H1 (cell line): Measurements from ENCODE around the gene SENP6. TPM values are rescaled to one million over a fixed set of nuclear protein-coding genes. Genes with fewer than 3 reads are reported as not detected.

Experiments
- CTCF ChIA-PET: fragments of 300-600 bp; sonication (Branson Sonifier 250); formaldehyde crosslinking; loops from one replicate; lab custom pipeline; 2021; ENCODE audit not compliant: partially characterized antibody; lab: Charles Lee
- POLR2A ChIA-PET: fragments of 300-600 bp; sonication (Branson Sonifier 250); formaldehyde crosslinking; loops from one replicate; lab custom pipeline; 2021; ENCODE audit warnings: inconsistent platforms; ENCODE audit not compliant: partially characterized antibody; lab: Charles Lee
- DNase-seq, 2 experiments: peaks; one replicate each; pipeline versions ENCODE4 v3.0.0 to v3.0.0-alpha.2; 2010 to 2022; ENCODE audit warnings: low spot score in 2 of 2, low read depth in 1 of 2, mixed read lengths in 1 of 2
- FAIRE-seq: peaks from 2 replicates; lab custom pipeline; 2011; peaks lifted over from hg19 to GRCh38; lab: Jason Lieb, UNC
- H2AFZ ChIP-seq: 2 replicates; pipeline ENCODE4 v1.8.1; 2012; ENCODE audit warnings: low read length, inconsistent platforms
- H2AK5ac ChIP-seq: 2 replicates; pipeline ENCODE4 v1.6.1; 2013; ENCODE audit warnings: low read depth, low read length
- H2BK120ac ChIP-seq: replicated peaks from 2 replicates; pipeline ENCODE3; 2013; ENCODE audit warnings: low read depth, low read length, inconsistent platforms
- H2BK12ac ChIP-seq: 2 replicates; pipeline ENCODE4 v1.6.1; 2013; ENCODE audit warnings: low read depth, low read length
- H2BK15ac ChIP-seq: 2 replicates; pipeline ENCODE4 v1.6.1; 2013; ENCODE audit warnings: low read length
- H2BK20ac ChIP-seq: 2 replicates; pipeline ENCODE4 v1.6.1; 2013; ENCODE audit warnings: low read length
- H2BK5ac ChIP-seq: 2 replicates; pipeline ENCODE4 v1.6.1; 2013; ENCODE audit warnings: low read depth, low read length
- H3K14ac ChIP-seq: 2 replicates; pipeline ENCODE4 v1.6.1; 2013; ENCODE audit warnings: inconsistent platforms; ENCODE audit not compliant: insufficient read length
- H3K18ac ChIP-seq: 2 replicates; pipeline ENCODE4 v1.6.1; 2013; ENCODE audit warnings: low read length; ENCODE audit errors: extremely low read depth
- H3K23ac ChIP-seq: 2 replicates; pipeline ENCODE4 v1.6.1; 2013; ENCODE audit warnings: inconsistent platforms; ENCODE audit not compliant: insufficient read length
- H3K23me2 ChIP-seq: 2 replicates; pipeline ENCODE4 v1.6.1; 2013; ENCODE audit warnings: low read depth, low read length
- H3K27ac ChIP-seq: 2 replicates; pipeline ENCODE4 v1.6.1; 2011; ENCODE audit warnings: low read depth, low read length, inconsistent platforms
- H3K27me3 ChIP-seq, 4 experiments: replicated peaks in 1 of 4; 1 replicate in 1 of 4; 2 replicates in 3 of 4; pipeline versions ENCODE4 v1.6.1 to v1.8.1; 2011 to 2013; ENCODE audit warnings: low read length in 3 of 4, mild to moderate bottlenecking in 3 of 4, inconsistent platforms in 2 of 4, mixed read lengths in 2 of 4, moderate library complexity in 1 of 4; ENCODE audit not compliant: control insufficient read depth in 3 of 4, insufficient read depth in 3 of 4; ENCODE audit errors: extremely low read depth in 1 of 4
- H3K36me3 ChIP-seq, 4 experiments: 2 replicates each; pipeline versions ENCODE4 v1.6.1 to v1.8.1; 2011 to 2013; ENCODE audit warnings: mild to moderate bottlenecking in 4 of 4, low read length in 3 of 4, moderate library complexity in 2 of 4, control low read depth in 1 of 4, inconsistent platforms in 1 of 4; ENCODE audit not compliant: insufficient read depth in 4 of 4, control insufficient read depth in 2 of 4
- H3K4ac ChIP-seq: replicated peaks from 2 replicates; pipeline ENCODE3; 2013; ENCODE audit warnings: low read length, low read depth, mixed read lengths, inconsistent platforms; ENCODE audit not compliant: insufficient read length
- H3K4me1 ChIP-seq, 4 experiments: replicated peaks in 1 of 4; 1 replicate in 1 of 4; 2 replicates in 3 of 4; pipeline versions ENCODE4 v1.6.1 to v1.8.1; 2011 to 2013; ENCODE audit warnings: low read length in 3 of 4, inconsistent platforms in 2 of 4, mixed read lengths in 1 of 4; ENCODE audit not compliant: insufficient read depth in 4 of 4, control insufficient read depth in 3 of 4
- H3K4me2 ChIP-seq, 2 experiments: 2 replicates each; pipeline versions ENCODE4 v1.6.1 to v1.8.1; 2011 to 2013; ENCODE audit warnings: low read depth in 2 of 2, low read length in 2 of 2, control low read depth in 1 of 2, inconsistent platforms in 1 of 2, mild to moderate bottlenecking in 1 of 2; ENCODE audit not compliant: insufficient read depth in 1 of 2
- H3K4me3 ChIP-seq, 4 experiments: fragments of 200-600, 300-600 bp in 1 of 4; sonication (generic), shearing (Covaris generic), sonication (Bioruptor Twin) in 1 of 4; 2 replicates each; pipeline versions ENCODE4 v1.5.1 to v1.8.1; 2011 to 2016; ENCODE audit warnings: low read length in 4 of 4, low read depth in 3 of 4, control low read depth in 2 of 4, inconsistent platforms in 2 of 4, mild to moderate bottlenecking in 2 of 4, mixed read lengths in 1 of 4, moderate library complexity in 1 of 4; ENCODE audit not compliant: insufficient read depth in 2 of 4; ENCODE audit errors: extremely low read depth in 1 of 4
- H3K56ac ChIP-seq: replicated peaks from 2 replicates; pipeline ENCODE3; 2013; ENCODE audit warnings: low read depth, mild to moderate bottlenecking, mixed read lengths, low read length, inconsistent platforms; ENCODE audit not compliant: insufficient read length
- H3K79me1 ChIP-seq: 2 replicates; pipeline ENCODE4 v1.6.1; 2013; ENCODE audit warnings: low read depth, low read length, control low read depth
- H3K79me2 ChIP-seq, 2 experiments: 2 replicates each; pipeline versions ENCODE4 v1.6.1 to v1.8.1; 2012 to 2013; ENCODE audit warnings: low read length in 2 of 2, mild to moderate bottlenecking in 2 of 2, inconsistent platforms in 1 of 2; ENCODE audit not compliant: insufficient read depth in 2 of 2, control insufficient read depth in 1 of 2
- H3K9ac ChIP-seq, 4 experiments: replicated peaks in 1 of 4; 1 replicate in 1 of 4; 2 replicates in 3 of 4; pipeline versions ENCODE4 v1.6.1 to v1.8.1; 2011 to 2013; ENCODE audit warnings: low read depth in 3 of 4, low read length in 3 of 4, control low read depth in 2 of 4, mild to moderate bottlenecking in 2 of 4, moderate library complexity in 2 of 4, inconsistent platforms in 1 of 4; ENCODE audit errors: extremely low read depth in 1 of 4
- H3K9me3 ChIP-seq, 2 experiments: 2 replicates each; pipeline versions ENCODE4 v1.6.1 to v1.8.1; 2012 to 2013; ENCODE audit warnings: mild to moderate bottlenecking in 2 of 2, moderate library complexity in 2 of 2, control low read depth in 1 of 2, inconsistent platforms in 1 of 2, low read depth in 1 of 2, low read length in 1 of 2, mixed read lengths in 1 of 2; ENCODE audit not compliant: insufficient read depth in 2 of 2
- H4K20me1 ChIP-seq, 2 experiments: replicated peaks in 1 of 2; 2 replicates each; pipeline versions ENCODE3 to v1.8.1; 2011 to 2013; ENCODE audit warnings: inconsistent platforms in 2 of 2, low read length in 2 of 2, mild to moderate bottlenecking in 1 of 2; ENCODE audit not compliant: insufficient read depth in 2 of 2, control insufficient read depth in 1 of 2
- H4K5ac ChIP-seq: 2 replicates; pipeline ENCODE4 v1.6.1; 2013; ENCODE audit warnings: low read length, low read depth, mixed read lengths, inconsistent platforms; ENCODE audit not compliant: insufficient read length
- H4K8ac ChIP-seq: 2 replicates; pipeline ENCODE4 v1.8.0; 2013; ENCODE audit warnings: mild to moderate bottlenecking, moderate library complexity, low read length, inconsistent platforms; ENCODE audit not compliant: insufficient read depth; ENCODE audit errors: extremely low read depth
- H4K91ac ChIP-seq: replicated peaks from 2 replicates; pipeline ENCODE3; 2013; ENCODE audit warnings: low read length, mixed read lengths, inconsistent platforms; ENCODE audit not compliant: insufficient read length
- BRCA1 ChIP-seq: IDR thresholded peaks from 2 replicates; pipeline ENCODE4 v1.6.1; 2012; ENCODE audit warnings: low read depth, low read length, improper control_type of control experiment
- CTCF ChIP-seq, 3 experiments: IDR thresholded peaks; 1 replicate in 2 of 3; 2 replicates in 1 of 3; pipeline versions ENCODE4 v1.5.1 to v1.6.1; 2011; ENCODE audit warnings: low read length in 3 of 3, mild to moderate bottlenecking in 3 of 3, inconsistent platforms in 2 of 3, low read depth in 1 of 3, moderate library complexity in 1 of 3; ENCODE audit not compliant: insufficient read depth in 1 of 3; ENCODE audit errors: control extremely low read depth in 1 of 3
- EZH2 ChIP-seq: fragments of 200-600 bp; sonication (generic); IDR thresholded peaks from 2 replicates; pipeline ENCODE4 v1.7.1; 2012; ENCODE audit warnings: low read depth, mild to moderate bottlenecking, moderate library complexity, low read length, inconsistent platforms; ENCODE audit not compliant: severe bottlenecking
- NANOG ChIP-seq: IDR thresholded peaks from 2 replicates; pipeline ENCODE4 v1.6.1; 2011; ENCODE audit warnings: low read length, low read depth, mild to moderate bottlenecking, inconsistent platforms; ENCODE audit not compliant: insufficient read depth, poor library complexity, severe bottlenecking
- PHF8 ChIP-seq: fragments of 200-600 bp; sonication (generic); conservative IDR thresholded peaks from 2 replicates; pipeline ENCODE4 v1.7.1; 2012; ENCODE audit warnings: low read depth, mild to moderate bottlenecking, inconsistent platforms, low read length, moderate library complexity
- RXRA ChIP-seq: IDR thresholded peaks from 2 replicates; pipeline ENCODE4 v1.6.1; 2011; ENCODE audit warnings: low read depth, mild to moderate bottlenecking, low read length, moderate library complexity; ENCODE audit not compliant: insufficient read depth
- SIN3A ChIP-seq, 2 experiments: IDR thresholded peaks in 1 of 2; conservative IDR thresholded peaks in 1 of 2; 2 replicates each; pipeline ENCODE4 v1.6.1; 2011 to 2012; ENCODE audit warnings: low read length in 2 of 2, improper control_type of control experiment in 1 of 2, low read depth in 1 of 2, mild to moderate bottlenecking in 1 of 2
- SRF ChIP-seq: IDR thresholded peaks from 2 replicates; pipeline ENCODE4 v1.6.1; 2011; ENCODE audit warnings: mild to moderate bottlenecking, low read depth, low read length, moderate library complexity
- ZNF274 ChIP-seq: IDR thresholded peaks from 2 replicates; pipeline ENCODE4 v1.7.0; 2012; ENCODE audit warnings: low read length, borderline replicate concordance; ENCODE audit errors: extremely low read depth
- WGBS, 2 experiments: shearing (Covaris generic) in 1 of 2; methylation state at CpG; one replicate each; pipeline versions ENCODE4 v1.1.6 to v1.1.7; 2013 to 2015; ENCODE audit warnings: low lambda C conversion rate in 2 of 2, mixed read lengths in 2 of 2, inconsistent platforms in 1 of 2, low coverage in 1 of 2, missing lambda C conversion rate in 1 of 2; ENCODE audit not compliant: insufficient replicate concordance in 2 of 2, insufficient coverage in 1 of 2, insufficient read length in 1 of 2; ENCODE audit errors: extremely low coverage in 1 of 2, missing lambda C conversion rate in 1 of 2; 5-methylcytosine and 5-hydroxymethylcytosine counted together
- polyA plus RNA-seq, 7 experiments: library from polyadenylated mRNA; depleted of rRNA in 3 of 7; stranded (reverse) in 5 of 7; unstranded in 2 of 7; fragments of >200 nt in 5 of 7; fragments of 200-250 nt in 2 of 7; gene quantifications; 1 replicate in 5 of 7; 2 replicates in 1 of 7; 4 replicates in 1 of 7; pipeline versions ENCODE4 v1.2.1 to v1.2.3, GENCODE V29; 2011 to 2013; ENCODE audit warnings: missing spikeins in 2 of 7, mixed read lengths in 2 of 7
- total RNA-seq: library from RNA; stranded (reverse); fragmentation: NEBNext Ultra II Directional; extraction: Animal tissue kit (Norgen Biotek cat#: 25700); gene quantifications from 2 replicates; pipeline ENCODE4 v1.2.1, GENCODE V29; 2021

SENP6 gene
- total and polyA plus RNA-seq, 2 of the 8 experiments (the other 6 are each of a cell fraction or from before 2014, with no cell fraction given) = 13.8 to 103 TPM

- H4K20me1 ChIP-seq = peaks cover 2 to 3% of the 10 kb centered on the region in 2 experiments
- no peak overlapping the region for H3K4me3 ChIP-seq
- H3K27ac ChIP-seq = no peak overlapping the region
- no peak overlapping the region for H3K23ac ChIP-seq
- H3K9ac ChIP-seq = no peak overlapping the region
- no peak overlapping the region for H2BK15ac ChIP-seq
- no peak overlapping the region for H2AK5ac ChIP-seq
- H3K18ac ChIP-seq = no peak overlapping the region
- FAIRE-seq = no peak
- ChIA-PET POLR2A (interaction anchor here (0.7 kb wide), 1 partner anchor 9 kb away, joined by 3 read pairs; no protein-coding TSS in a partner anchor), CTCF (interaction anchor here (1.2 kb wide), 1 partner anchor 31 kb away, joined by 3 read pairs; no protein-coding TSS in a partner anchor)
- no peaks in the 10 kb centered on the region for H3K9me3 ChIP-seq
- WGBS, 2 experiments = 73% methylated on average over 5 of the region's 5 CpGs; no CpG with 5 or more reads in 1 of the 2 experiments
- no peak overlapping the region for H4K8ac ChIP-seq
- no peak overlapping the region for H3K56ac ChIP-seq
- H3K36me3 ChIP-seq = no peaks in the 10 kb centered on the region
- H3K4me1 ChIP-seq = no peaks in the 10 kb centered on the region; a peak in 2 of 7 replicates
- H3K23me2 ChIP-seq = no peaks in the 10 kb centered on the region
- H3K27me3 ChIP-seq = no peaks in the 10 kb centered on the region
- no peak overlapping the region for H2AFZ ChIP-seq
- H3K4ac ChIP-seq = no peak overlapping the region
- H4K91ac ChIP-seq = no peak overlapping the region
- no peak overlapping the region for H3K14ac ChIP-seq
- no peak overlapping the region for H4K5ac ChIP-seq
- no peak overlapping the region for H2BK5ac ChIP-seq
- H2BK12ac ChIP-seq = no peak overlapping the region
- H3K4me2 ChIP-seq = no peak overlapping the region
- H2BK120ac ChIP-seq = no peak overlapping the region
- H2BK20ac ChIP-seq = no peak overlapping the region
- no peaks in the 10 kb centered on the region; the same call in 1 of the 2 replicates for H3K79me1 ChIP-seq
- no peak for DNase-seq
- H3K79me2 ChIP-seq = 0 out of 4 replicates have a peak, but pooled peaks cover 0 to 6% of the 10 kb centered on the region in 2 experiments
- no peak for TF ChIP-seq CTCF (IDR thresholded peaks at IDR 0.05; ENCODE audit: control extremely low read depth in 1 of 3, insufficient read depth in 1 of 3, low read depth in 1 of 3, low read length in 3 of 3)
- no peak for TF ChIP-seq SIN3A (conservative IDR thresholded peaks at IDR 0.05 in 1 of 2, IDR thresholded peaks at IDR 0.05 in 1 of 2; ENCODE audit: low read depth in 1 of 2, low read length in 2 of 2)
- no peak for TF ChIP-seq PHF8
- no peak for TF ChIP-seq NANOG
- TF ChIP-seq BRCA1 = no peak
- no peak for TF ChIP-seq SRF
- no peak for TF ChIP-seq ZNF274
- no peak for TF ChIP-seq RXRA
- TF ChIP-seq EZH2 = no peak
Measured at GRCh38 chr6:75759207-75759606, 157.5 kb downstream of the SENP6 start.
